PC-3 (cell line): Measurements from ENCODE around the gene KIRREL1.

Experiments used
- CTCF ChIP-seq: fragments of 300-600 bp; sonication (generic); conservative IDR thresholded peaks from 2 replicates; pipeline ENCODE4 v1.5.1; 2017; ENCODE audit warnings: antibody characterized with exemption, low read depth, mild to moderate bottlenecking, low read length
- EZH2 ChIP-seq: fragments of 300-600 bp; sonication (generic); IDR thresholded peaks from one replicate; pipeline ENCODE4 v1.6.1; 2017; ENCODE audit warnings: antibody characterized with exemption, mild to moderate bottlenecking, low read length; ENCODE audit not compliant: unreplicated experiment

GRCh38 chr1:158075078-158075477, 81.6 kb downstream of the KIRREL1 start:
- no peak for TF ChIP-seq CTCF
- no peak for TF ChIP-seq EZH2
